GM20000 (cell line): ENCODE measurements around the gene ASB15.

Experiments used
- DNase-seq: peaks from one replicate; pipeline ENCODE4 v3.0.0; 2012; ENCODE audit warnings: low spot score
- TF ChIP-seq, protein P1 (sequence below): IDR thresholded peaks from 2 replicates; pipeline ENCODE4 v1.5.1; 2012; ENCODE audit warnings: mild to moderate bottlenecking, control low read depth; ENCODE audit errors: extremely low read depth, missing control alignments

The ASB15 gene

DNA sequence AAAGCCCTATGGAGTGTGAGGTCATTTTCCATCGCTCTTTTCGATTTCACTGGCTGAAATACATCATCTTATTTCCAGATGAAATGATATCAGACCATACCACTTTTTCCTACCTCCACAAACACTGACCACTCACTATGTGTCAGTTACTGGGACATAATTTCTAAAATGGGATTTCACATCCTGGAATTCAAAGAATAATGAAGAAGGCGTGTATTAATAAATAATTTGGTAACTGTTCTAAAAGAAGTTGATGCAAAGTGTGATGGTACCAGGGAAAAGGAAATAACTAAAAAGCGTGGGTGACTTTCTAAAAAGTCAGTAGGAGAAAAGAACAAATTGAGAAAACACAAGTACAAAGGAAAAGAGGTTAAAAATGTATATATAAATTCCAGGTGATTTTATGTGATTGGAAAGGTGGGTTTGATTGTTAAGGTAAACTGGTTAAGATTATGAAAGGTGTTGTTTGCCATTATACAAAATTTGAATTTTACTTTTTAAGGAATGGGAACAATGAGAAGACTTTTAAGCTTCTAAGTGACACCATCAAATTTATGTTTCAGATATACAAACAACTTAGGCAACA is 43.2 kb upstream of the ASB15 start:
- TF ChIP-seq, protein P1, sequence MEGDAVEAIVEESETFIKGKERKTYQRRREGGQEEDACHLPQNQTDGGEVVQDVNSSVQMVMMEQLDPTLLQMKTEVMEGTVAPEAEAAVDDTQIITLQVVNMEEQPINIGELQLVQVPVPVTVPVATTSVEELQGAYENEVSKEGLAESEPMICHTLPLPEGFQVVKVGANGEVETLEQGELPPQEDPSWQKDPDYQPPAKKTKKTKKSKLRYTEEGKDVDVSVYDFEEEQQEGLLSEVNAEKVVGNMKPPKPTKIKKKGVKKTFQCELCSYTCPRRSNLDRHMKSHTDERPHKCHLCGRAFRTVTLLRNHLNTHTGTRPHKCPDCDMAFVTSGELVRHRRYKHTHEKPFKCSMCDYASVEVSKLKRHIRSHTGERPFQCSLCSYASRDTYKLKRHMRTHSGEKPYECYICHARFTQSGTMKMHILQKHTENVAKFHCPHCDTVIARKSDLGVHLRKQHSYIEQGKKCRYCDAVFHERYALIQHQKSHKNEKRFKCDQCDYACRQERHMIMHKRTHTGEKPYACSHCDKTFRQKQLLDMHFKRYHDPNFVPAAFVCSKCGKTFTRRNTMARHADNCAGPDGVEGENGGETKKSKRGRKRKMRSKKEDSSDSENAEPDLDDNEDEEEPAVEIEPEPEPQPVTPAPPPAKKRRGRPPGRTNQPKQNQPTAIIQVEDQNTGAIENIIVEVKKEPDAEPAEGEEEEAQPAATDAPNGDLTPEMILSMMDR = no peak
- no peak for DNase-seq

DNA sequence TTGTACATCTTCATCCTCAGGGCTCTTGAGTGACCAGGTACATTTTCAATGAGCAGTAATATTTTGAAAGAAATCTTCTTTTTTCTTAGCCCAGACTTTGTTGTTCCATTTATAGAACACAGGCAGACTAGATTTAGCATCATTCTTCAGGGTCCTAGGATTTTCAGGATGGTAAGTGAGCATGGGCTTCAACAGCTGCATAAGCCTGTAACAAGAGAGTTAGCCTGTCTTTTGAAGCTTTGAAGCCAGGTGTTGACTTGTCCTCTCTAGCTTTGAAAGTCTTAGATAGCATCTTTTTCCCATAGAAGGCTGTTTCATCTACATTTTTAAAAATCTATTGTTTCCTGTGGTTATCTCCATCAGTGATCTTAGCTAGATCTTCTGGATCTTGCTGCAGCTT is 39.5 kb upstream of the ASB15 start:
- no peak for DNase-seq
- TF ChIP-seq, protein P1 = no peak

DNA sequence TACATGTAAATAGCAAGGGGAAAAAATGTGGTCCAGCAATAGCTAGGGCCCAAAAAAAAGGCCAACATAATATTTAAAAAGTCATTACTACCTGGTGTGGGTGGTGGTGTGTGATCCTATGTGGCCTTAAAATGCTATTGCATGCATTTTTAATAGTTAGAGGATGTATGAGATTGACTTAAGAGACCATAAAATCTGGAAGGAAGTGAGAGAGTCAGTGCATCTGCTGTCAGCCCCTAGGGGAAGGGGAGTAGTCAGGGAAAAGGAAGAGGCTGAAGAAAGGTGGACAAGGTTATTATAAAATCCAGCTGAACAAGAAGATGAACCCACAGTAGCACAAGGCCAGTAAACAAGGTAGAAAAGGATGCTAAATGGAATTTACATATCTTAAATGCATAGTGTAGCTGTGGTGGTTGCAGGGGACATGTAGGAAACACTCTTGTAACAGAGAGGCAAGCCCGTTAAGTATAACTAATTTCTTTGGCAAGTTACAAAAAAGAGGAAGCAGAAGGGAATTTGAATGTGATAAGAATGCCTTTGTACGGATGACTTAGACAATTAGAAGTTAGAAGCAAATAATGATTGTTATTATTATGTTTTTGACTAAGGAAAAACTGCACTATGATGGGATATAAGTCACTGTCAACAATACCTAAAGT is 32.1 kb upstream of the ASB15 start:
- TF ChIP-seq, protein P1 = no peak
- no peak for DNase-seq

DNA sequence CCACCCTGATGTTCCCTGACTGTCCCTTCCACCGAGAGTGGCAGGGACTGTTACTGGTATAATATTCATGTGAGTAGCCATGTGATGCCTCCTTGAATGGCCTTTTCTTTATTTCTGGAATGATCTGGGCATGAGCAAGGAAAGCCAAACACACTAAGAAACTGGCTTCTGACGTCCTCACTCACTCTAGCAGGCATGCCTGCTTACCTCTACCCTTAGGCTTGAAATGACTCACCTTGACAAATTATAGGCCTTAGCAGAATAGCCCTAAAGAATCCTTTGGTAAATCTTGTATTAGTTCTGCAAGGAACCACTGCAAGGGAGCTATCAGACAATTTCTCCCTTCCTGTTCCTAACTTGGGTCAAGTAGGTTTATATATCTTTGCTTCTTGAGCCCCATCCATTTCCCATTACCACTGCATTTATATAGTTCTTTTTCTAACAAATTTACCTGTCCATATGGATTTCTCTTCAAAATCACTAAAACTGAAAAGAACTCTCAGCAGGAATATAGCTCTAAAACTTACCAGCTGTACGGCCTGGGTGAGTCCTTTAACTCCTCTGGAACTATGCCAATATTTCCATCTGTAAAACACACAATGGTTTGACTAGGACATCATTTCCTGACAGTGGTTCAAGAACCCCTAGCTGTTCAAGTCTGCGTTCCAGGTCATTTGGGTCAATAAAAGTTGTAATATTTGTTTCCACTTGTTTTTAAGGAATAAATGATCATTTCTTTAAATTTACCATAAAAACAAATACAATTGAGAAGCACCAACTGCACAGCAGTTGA is 31.0 kb upstream of the ASB15 start:
- TF ChIP-seq, protein P1 = no peak
- no peak for DNase-seq

DNA sequence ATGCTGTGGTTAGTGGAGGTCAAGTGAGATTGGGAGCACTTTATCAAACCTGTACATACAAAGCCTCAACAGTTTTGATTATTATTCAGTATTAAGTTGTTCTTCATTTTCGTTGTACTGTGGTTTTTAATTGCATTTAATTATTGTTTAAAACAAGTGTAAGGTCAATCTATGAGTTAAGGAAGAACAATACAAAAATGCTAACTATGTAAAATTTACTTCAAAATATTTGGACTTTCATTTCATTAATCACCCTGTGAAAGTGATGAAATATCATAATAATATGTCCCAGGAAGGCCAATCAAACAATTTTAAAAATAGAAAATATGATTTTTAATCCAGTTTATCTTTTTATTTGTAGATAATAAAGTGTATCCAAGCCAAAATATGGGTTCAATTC is 30.4 kb upstream of the ASB15 start:
- DNase-seq = no peak
- TF ChIP-seq, protein P1 = no peak

DNA sequence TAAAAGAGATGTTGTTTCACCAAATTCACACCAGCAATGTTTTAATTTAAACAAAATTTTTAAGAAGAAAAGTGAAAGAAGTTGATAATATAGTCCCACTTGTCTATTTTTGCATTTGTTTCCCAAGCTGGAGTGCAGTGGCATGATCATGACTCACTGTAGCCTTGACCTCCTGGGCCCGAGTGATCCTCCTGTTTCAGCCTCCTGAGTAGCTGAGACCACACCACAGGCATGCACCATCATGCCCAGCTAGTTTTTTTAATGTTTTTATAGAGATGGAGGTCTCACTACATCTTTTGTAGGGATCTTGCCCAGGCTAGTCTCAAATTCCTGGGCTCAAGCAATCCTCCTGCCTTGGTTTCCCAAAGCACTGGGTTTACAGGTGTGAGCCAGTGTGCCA is 29.9 kb upstream of the ASB15 start:
- TF ChIP-seq, protein P1 = no peak
- no peak for DNase-seq

DNA sequence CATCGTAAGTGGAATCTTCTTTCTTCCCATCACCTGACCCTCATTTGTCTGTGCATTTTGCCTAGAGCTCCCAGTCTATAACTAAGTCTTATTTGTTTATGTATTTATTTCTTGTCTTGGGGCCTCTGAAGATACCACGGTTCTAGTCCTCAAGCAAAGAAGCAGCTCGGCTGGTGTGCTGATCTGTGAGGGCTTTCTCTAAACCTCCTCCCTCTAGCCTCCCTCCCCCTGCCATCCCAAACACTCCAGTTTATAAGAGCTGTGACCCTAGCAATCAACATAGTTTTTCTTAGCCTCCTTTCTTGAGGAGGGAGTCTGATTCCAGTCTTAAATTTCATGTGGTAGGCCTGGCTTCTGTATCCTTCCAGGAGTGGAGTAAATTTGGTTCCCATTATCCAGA is 28.3 kb upstream of the ASB15 start:
- TF ChIP-seq, protein P1 = no peak
- no peak for DNase-seq
